LNCAP (cell line): ENCODE results near the gene TMEM131L.

Experiments used
- TF ChIP-seq, protein P1 (sequence below): fragments of 450-650 bp; IDR thresholded peaks from 2 replicates; pipeline ENCODE4 v1.5.1; 2017; ENCODE audit warnings: mild to moderate bottlenecking

TMEM131L gene

DNA sequence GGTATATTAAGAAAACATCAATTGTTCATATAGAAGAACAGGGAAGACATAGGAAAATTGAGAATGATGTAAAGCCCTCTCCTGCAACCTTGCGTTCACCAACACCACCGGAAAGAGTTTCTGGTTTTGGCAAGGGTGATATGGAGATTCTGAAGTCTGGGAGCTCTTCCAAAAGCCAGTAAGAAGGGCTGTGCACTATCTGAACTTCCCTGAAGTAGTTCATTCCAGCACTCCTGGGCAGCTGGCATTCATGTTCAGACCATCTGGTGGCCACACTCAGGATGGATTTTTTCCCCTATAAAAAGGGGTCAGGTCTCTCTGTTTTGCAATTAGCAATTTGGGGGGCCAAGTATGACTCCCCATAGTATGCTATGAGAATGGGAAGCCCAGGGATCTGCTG lies 202.5 kb downstream of the TMEM131L start:
- TF ChIP-seq, protein P1, sequence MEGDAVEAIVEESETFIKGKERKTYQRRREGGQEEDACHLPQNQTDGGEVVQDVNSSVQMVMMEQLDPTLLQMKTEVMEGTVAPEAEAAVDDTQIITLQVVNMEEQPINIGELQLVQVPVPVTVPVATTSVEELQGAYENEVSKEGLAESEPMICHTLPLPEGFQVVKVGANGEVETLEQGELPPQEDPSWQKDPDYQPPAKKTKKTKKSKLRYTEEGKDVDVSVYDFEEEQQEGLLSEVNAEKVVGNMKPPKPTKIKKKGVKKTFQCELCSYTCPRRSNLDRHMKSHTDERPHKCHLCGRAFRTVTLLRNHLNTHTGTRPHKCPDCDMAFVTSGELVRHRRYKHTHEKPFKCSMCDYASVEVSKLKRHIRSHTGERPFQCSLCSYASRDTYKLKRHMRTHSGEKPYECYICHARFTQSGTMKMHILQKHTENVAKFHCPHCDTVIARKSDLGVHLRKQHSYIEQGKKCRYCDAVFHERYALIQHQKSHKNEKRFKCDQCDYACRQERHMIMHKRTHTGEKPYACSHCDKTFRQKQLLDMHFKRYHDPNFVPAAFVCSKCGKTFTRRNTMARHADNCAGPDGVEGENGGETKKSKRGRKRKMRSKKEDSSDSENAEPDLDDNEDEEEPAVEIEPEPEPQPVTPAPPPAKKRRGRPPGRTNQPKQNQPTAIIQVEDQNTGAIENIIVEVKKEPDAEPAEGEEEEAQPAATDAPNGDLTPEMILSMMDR, result no peak

DNA sequence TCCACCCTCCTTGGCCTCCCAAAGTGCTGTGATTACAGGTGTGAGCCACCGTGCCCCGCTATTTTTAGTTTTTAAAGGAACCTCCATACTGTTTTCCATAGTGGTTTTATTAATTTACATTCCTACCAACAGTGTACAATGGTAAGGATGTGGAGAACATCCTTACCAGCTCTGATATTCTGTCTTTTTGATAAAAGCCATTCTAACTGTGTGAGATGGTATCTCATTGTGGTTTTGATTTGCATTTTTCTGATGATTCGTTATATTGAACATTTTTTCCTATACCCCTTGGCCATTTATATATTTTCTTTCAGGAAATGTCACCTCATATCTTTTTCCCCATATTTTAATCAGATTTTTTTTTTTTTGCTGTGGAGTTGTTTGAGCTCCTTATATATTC lies 203.7 kb downstream of the TMEM131L start:
- TF ChIP-seq, protein P1, result no peak

DNA sequence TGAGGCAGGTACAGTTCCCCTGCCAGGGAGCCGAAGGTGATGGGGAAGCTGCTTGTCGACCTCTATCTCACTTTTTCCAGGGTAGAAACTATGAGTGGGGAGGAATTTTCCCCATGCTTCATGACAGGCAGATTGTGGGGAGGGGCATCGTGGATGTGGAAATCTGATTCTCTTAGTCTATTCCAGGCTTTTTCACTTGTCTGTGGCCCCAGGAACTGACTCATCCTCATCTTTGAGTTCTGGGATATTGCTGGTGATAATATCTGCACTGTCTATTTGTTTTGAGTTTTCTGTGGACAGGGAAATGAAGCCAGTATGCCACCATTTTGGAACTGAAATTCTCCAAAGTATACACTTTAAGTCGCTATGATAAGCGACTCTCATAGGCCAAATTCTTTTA lies 210.3 kb downstream of the TMEM131L start:
- TF ChIP-seq, protein P1, result no peak

DNA sequence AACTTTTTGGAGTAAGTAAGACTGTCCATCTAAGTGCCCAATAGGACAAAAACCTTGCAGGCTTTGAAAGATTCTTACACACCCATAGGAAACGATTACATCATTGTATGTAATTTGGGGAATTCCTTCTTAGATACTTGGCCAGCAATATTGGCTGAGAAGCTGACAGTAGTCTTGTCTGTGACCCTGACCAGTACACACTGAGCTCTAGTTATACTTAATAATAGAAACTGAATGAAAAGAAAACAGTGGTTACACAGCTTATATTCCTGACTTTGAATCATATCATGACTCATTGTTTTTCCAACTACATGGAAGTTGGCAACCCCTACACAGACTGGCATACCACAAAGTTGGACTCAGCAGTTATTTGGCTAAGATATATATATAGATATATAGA lies 210.8 kb downstream of the TMEM131L start:
- TF ChIP-seq, protein P1, result no peak

DNA sequence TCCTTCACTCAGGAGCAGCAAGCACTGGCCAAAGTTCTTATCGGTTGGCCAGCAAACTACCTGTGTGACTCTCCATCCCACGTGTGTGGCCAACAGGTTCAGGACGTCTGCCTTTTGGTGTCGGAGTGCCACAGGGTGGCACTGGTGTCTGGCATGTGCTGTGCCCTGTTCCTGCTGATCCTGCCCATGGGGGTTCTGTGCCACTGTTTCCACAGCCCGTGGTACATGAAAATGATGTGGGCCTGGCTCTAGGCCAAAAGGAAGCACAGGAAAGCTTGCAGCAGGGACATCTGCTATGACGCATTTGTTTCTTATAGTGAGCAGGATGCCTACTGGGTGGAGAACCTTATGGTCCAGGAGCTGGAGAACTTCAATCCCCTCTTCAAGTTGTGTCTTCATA lies 213.3 kb downstream of the TMEM131L start:
- TF ChIP-seq, protein P1, result no peak

DNA sequence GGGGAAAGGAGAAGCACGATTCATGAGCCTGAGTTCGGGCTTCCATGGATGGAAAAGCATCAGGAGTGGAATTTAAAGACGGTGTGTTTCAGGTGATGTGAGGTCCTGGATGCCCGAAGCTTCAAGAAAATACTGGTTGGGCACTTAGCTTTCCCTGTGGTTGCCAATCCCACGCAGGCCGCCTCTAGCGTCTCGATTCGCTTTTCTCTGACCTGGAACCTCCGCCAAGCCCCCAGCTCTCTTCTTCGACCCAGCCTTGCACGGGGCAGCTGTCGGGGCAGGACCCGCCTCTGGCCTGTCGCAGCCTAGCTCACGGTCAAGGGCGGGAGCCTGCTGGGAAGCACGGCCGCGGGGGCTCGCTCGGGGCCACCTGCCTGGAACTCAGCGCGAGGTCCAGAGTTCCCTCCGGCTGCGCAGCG lies 217.6 kb downstream of the TMEM131L start:
- TF ChIP-seq, protein P1, result no peak

DNA sequence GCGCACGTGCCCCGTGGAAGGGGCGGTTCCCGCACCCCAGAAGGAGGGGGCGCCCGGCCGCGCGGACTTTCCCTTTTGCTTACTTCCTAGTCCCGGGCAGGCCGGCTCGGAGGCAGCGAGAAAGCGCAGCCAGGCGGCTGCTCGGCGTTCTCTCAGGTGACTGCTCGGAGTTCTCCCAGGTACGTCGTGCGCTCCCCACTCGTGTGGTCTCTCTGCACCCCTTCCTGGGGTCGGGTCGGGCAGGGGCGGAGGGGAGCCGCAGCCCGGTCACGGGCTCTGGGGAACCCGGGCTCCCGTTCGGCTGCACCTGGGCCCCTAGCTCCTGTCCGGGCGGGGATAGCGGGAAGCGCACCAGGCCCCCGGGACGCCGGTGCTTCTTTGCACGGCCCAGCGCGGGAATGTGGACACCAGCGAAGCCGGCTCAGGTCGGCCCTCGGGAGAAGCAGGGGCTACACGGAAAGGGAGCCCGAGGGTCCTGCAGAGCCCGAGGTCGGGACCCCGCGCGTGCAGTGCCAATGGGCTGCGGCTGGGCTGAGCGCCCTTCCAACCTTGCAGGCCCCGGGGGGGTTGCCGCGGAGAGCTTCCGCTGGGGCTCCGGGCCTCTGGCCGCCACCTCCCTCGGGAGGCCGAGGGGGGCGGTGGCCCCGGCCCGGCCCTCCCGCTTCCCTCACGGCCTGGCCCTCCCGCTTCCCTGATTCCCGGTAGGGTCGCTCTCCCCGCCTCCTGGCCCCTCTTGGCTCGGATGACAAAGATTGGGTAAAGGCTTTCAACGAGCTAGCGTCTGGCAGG lies 218.2 kb downstream of the TMEM131L start, which contains the start of gene TLR2:
TSS of gene TLR2 (plus strand) at position 99 of the 789 bp plus-strand sequence. CDS start 18,628 bp downstream, outside the sequence.
- TF ChIP-seq, protein P1, result no peak

DNA sequence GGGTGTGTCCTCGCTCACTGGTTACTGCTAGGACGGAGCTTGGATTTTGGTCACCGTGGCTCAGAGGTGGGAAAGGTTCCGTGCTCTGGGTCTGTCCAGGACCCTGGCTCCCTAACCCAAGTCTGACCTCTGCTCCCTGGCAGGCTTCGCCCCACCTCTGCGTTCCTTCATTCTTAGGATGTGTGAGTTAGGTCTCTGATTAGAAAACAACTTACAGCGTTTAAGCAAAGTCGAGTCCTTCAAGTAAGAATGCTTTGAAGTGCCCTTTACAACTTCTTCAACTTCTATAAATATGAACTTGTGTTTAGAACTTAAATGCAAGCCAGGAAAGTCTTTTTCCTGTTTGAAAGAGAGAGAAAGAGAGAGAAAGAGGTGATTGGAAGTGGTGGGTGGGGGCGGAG lies 218.8 kb downstream of the TMEM131L start:
- TF ChIP-seq, protein P1, result no peak
